ENCODE measurements around the gene TMEM140. TPM values are rescaled to one million over a fixed set of nuclear protein-coding genes. Genes with fewer than 3 reads are reported as not detected.

The TMEM140 gene
- total and polyA plus RNA-seq, 9 of the 15 experiments (the other 6 are each of a cell fraction or from before 2014, with no cell fraction given): 0.03 to 0.82 (median 0.23) TPM

- TF ChIP-seq ZBTB40 (IDR thresholded peaks at IDR 0.05) (no peak; the same call in none of the 2 replicates), ZBTB40 (CRISPR knock-in tag; IDR thresholded peaks at IDR 0.05) (no peak), ZNF778 (CRISPR knock-in tag; IDR thresholded peaks at IDR 0.05) (no peak), SREBF1 (IDR thresholded peaks at IDR 0.05; ENCODE audit: borderline replicate concordance, low read depth, low read length) (no peak), ZNF75A (CRISPR knock-in tag; IDR thresholded peaks at IDR 0.05) (no peak), SUPT5H (IDR thresholded peaks at IDR 0.05) (peak; percentile 93), HDAC8 (tag; IDR thresholded peaks at IDR 0.05) (no peak), ZFPM2 (CRISPR knock-in tag; IDR thresholded peaks at IDR 0.05) (no peak), MECOM (CRISPR knock-in tag; IDR thresholded peaks at IDR 0.05) (no peak), MBD2 (IDR thresholded peaks at IDR 0.05; ENCODE audit: borderline replicate concordance, low read depth) (peak; percentile 15; the same call in 1 of the 2 replicates), ZNF431 (CRISPR knock-in tag; IDR thresholded peaks at IDR 0.05) (0 out of 2 replicates have a peak, but pooled peaks have one; percentile 47), HCFC1 (IDR thresholded peaks at IDR 0.05; ENCODE audit: low read depth, low read length) (no peak), NONO (IDR thresholded peaks at IDR 0.05; ENCODE audit: low read depth in 2 of 2, low read length in 1 of 2) (peak in 1 of 2 experiments; percentile 39; a peak in 2 of 4 replicates), NFE2L1 (tag; IDR thresholded peaks at IDR 0.05; ENCODE audit: borderline replicate concordance, low read depth) (no peak), SIX5 (IDR thresholded peaks at IDR 0.05; ENCODE audit: borderline replicate concordance in 1 of 2, insufficient read depth in 1 of 2, low read depth in 1 of 2, low read length in 2 of 2) (no peak), ESRRB (CRISPR knock-in tag; IDR thresholded peaks at IDR 0.05; ENCODE audit: borderline replicate concordance) (no peak), TFAM (CRISPR knock-in tag; conservative IDR thresholded peaks at IDR 0.05) (no peak), SPI1 (IDR thresholded peaks at IDR 0.05; ENCODE audit: borderline replicate concordance, low read depth, low read length) (no peak), ZNF668 (CRISPR knock-in tag; IDR thresholded peaks at IDR 0.05) (no peak), CAMTA2 (CRISPR knock-in tag; conservative IDR thresholded peaks at IDR 0.05) (0 out of 2 replicates have a peak, but pooled peaks have one; percentile 38), MAFG (tag; conservative IDR thresholded peaks at IDR 0.05) (no peak)
These were observed 63.5 kb downstream of the TMEM140 start, which contains the start of gene WDR91 (continued) for GRCh38 chr7:135211179-135211945.

Data from K562 (cell line).